Transverse colon (tissue), 4 donors: ENCODE results near the gene SNX12. TPM values are rescaled to one million over a fixed set of nuclear protein-coding genes. Genes with fewer than 3 reads are reported as not detected.

Experiments used
- DNase-seq: peaks from one replicate; pipeline ENCODE4 v3.0.0-alpha.2; 2019
- H3K27ac ChIP-seq, 4 donors: fragments of 200-600 bp; sonication (generic); 2 replicates each; pipeline ENCODE4 v1.5.1; 2016 to 2018; ENCODE audit warnings: inconsistent platforms in 4 of 4
- H3K27me3 ChIP-seq: fragments of 200-600 bp; sonication (generic); 2 replicates; pipeline ENCODE4 v1.5.1; 2017; ENCODE audit warnings: inconsistent platforms
- H3K36me3 ChIP-seq, 4 donors: fragments of 200-600 bp; sonication (generic); 2 replicates each; pipeline ENCODE4 v1.5.1; 2017 to 2019; ENCODE audit warnings: inconsistent platforms in 4 of 4
- H3K4me1 ChIP-seq, 4 donors: fragments of 200-600 bp; sonication (generic); 2 replicates each; pipeline ENCODE4 v1.5.1; 2017 to 2020; ENCODE audit warnings: inconsistent platforms in 4 of 4
- H3K4me3 ChIP-seq, 4 donors: fragments of 200-600 bp; sonication (generic); 1 replicate in 1 of 4; 2 replicates in 3 of 4; pipeline versions ENCODE4 v1.5.1 to v1.6.1; 2017 to 2019; ENCODE audit warnings: inconsistent platforms in 4 of 4
- H3K9me3 ChIP-seq, 2 donors: fragments of 200-600 bp; sonication (generic); 2 replicates each; pipeline ENCODE4 v1.5.1; 2017 to 2019; ENCODE audit warnings: inconsistent platforms in 2 of 2
- EP300 ChIP-seq: sonication (generic); formaldehyde crosslinking; IDR thresholded peaks from one replicate; pipeline ENCODE4 v1.6.1; 2017; ENCODE audit warnings: antibody characterized with exemption, low read depth
- POLR2A ChIP-seq: fragments of 450-650 bp; IDR thresholded peaks from one replicate; pipeline ENCODE4 v1.6.1; 2016; ENCODE audit warnings: antibody characterized with exemption, mild to moderate bottlenecking, moderate library complexity
- POLR2AphosphoS5 ChIP-seq, 3 donors: sonication (generic); formaldehyde crosslinking; IDR thresholded peaks; one replicate each; pipeline ENCODE4 v1.6.1; 2016; ENCODE audit warnings: antibody characterized with exemption in 3 of 3
- WGBS, 2 donors: methylation state at CpG; one replicate each; pipeline ENCODE4 v1.1.5; 2018; ENCODE audit warnings: low coverage in 1 of 2; 5-methylcytosine and 5-hydroxymethylcytosine counted together
- in situ Hi-C, 4 donors: fragments of 200-750 bp; cut with MboI; loops; one replicate each; pipeline versions ENCODE4 v1.15.0 to v1.15.1; 2017; ENCODE audit warnings: low sequenced_read_pairs in 3 of 4, low pct_ligation_motif_present in 1 of 4, low pct_unique_long_range_greater_than_20kb in 1 of 4
- intact Hi-C: fragments of 100-400 bp; cut with DNase I; formaldehyde crosslinking; loops from one replicate; pipeline ENCODE4 v1.15.1; 2023; ENCODE audit warnings: low total_unique reads
- total RNA-seq, 4 donors: library from RNA; depleted of rRNA; stranded (reverse); fragments of >200 nt; gene quantifications; one replicate each; pipeline ENCODE4 v1.1.0, GENCODE V29; 2016
- TF ChIP-seq, protein P1 (sequence below), 5 experiments: fragments of 200-600 bp in 3 of 5; fragments of 450-650 bp in 2 of 5; sonication (generic) in 3 of 5; IDR thresholded peaks; 1 replicate in 2 of 5; 2 replicates in 3 of 5; pipeline ENCODE4 v1.5.1; 2016 to 2017; ENCODE audit warnings: antibody characterized with exemption in 5 of 5, inconsistent platforms in 3 of 5, mild to moderate bottlenecking in 2 of 5, moderate library complexity in 1 of 5

SNX12 gene
- total RNA-seq, 4 donors from 2014 or later, result 16.8 to 69.5 (median 35.0) TPM

GRCh38 chrX:71106427-71106826 lies 38.3 kb upstream of the SNX12 start, which contains the start of gene CXorf65:
TSS of gene CXorf65 (minus strand) at chrX:71106740. CDS start at chrX:71106556, 184 bp downstream.
- Histone ChIP-seq H3K27me3 (no peaks in the 10 kb centered on the region), H3K4me3 (no peak within 1 kb of the TSS), H3K36me3 (no peaks in the 10 kb centered on the region), H3K4me1 (peaks cover 7 to 12% (median 8%) of the 10 kb centered on the region in 4 donors), H3K9me3 (no peaks in the 10 kb centered on the region), H3K27ac (no peak within 1 kb of the TSS)
- 79% methylated on average over 1 of the region's 1 CpG; no CpG with 5 or more reads in 1 of the 2 donors for WGBS, 2 donors
- no peak for DNase-seq
- TF ChIP-seq POLR2AphosphoS5 (IDR thresholded peaks at IDR 0.05), result no peak
- no peak for TF ChIP-seq EP300
- no peak for TF ChIP-seq POLR2A
- TF ChIP-seq, protein P1, sequence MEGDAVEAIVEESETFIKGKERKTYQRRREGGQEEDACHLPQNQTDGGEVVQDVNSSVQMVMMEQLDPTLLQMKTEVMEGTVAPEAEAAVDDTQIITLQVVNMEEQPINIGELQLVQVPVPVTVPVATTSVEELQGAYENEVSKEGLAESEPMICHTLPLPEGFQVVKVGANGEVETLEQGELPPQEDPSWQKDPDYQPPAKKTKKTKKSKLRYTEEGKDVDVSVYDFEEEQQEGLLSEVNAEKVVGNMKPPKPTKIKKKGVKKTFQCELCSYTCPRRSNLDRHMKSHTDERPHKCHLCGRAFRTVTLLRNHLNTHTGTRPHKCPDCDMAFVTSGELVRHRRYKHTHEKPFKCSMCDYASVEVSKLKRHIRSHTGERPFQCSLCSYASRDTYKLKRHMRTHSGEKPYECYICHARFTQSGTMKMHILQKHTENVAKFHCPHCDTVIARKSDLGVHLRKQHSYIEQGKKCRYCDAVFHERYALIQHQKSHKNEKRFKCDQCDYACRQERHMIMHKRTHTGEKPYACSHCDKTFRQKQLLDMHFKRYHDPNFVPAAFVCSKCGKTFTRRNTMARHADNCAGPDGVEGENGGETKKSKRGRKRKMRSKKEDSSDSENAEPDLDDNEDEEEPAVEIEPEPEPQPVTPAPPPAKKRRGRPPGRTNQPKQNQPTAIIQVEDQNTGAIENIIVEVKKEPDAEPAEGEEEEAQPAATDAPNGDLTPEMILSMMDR (IDR thresholded peaks at IDR 0.05), result no peak
- intact Hi-C loops (no loop called here), in situ Hi-C loops (no loop called here)

DNA sequence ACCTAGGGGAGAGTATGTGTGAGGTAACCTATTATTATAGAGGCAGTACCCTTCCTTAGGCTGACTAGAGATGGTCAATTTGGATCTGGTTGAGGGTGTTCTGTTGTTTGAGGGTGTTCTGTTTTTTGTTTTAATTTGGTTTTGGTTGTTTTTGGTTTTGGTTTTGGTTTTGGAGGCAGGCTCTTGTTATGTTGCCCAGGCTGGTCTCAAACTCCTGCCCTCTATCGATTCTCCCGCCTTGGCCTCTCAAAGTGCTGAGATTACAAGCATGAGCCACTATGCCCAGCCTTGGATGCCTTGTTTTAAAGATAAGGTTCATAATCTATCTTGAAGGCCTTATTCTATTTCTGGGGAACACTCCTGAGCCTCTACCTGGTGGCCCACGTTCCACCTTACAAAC lies 37.5 kb upstream of the SNX12 start:
- no peaks in the 10 kb centered on the region for H3K9me3 ChIP-seq
- no peak for DNase-seq
- WGBS, 2 donors, result 97 to 100% methylated on average over 2 to 3 of the region's 3 CpGs
- no peak for TF ChIP-seq POLR2A
- TF ChIP-seq POLR2AphosphoS5 (IDR thresholded peaks at IDR 0.05), result no peak
- no peak for TF ChIP-seq EP300
- TF ChIP-seq, protein P1 (IDR thresholded peaks at IDR 0.05), result no peak
- in situ Hi-C loops (no loop called here), intact Hi-C loops (no loop called here)
- no peaks in the 10 kb centered on the region for H3K36me3 ChIP-seq
- no peak overlapping the region for H3K27ac ChIP-seq
- H3K4me1 ChIP-seq, result peaks cover 7 to 12% (median 8%) of the 10 kb centered on the region in 4 donors
- no peaks in the 10 kb centered on the region for H3K27me3 ChIP-seq
- H3K4me3 ChIP-seq, result no peak overlapping the region

- in situ Hi-C loops, result no loop called here
- intact Hi-C loops, result no loop called here
- no peak overlapping the region for H3K4me3 ChIP-seq
- no peaks in the 10 kb centered on the region for H3K27me3 ChIP-seq
- TF ChIP-seq POLR2AphosphoS5 (IDR thresholded peaks at IDR 0.05) (no peak), POLR2A (no peak), EP300 (no peak)
- TF ChIP-seq, protein P1 (IDR thresholded peaks at IDR 0.05), result no peak
- H3K27ac ChIP-seq, result peak overlapping the region; percentile 31 to 65 (median 45)
- H3K36me3 ChIP-seq, result no peaks in the 10 kb centered on the region
- peaks cover 7 to 12% (median 9%) of the 10 kb centered on the region in 4 donors for H3K4me1 ChIP-seq
- WGBS, 2 donors, result 17 to 41% methylated on average over 1 to 9 of the region's 10 CpGs
- H3K9me3 ChIP-seq, result no peaks in the 10 kb centered on the region
- DNase-seq, result peak; percentile 53
Observed at GRCh38 chrX:71103110-71103983, 35.2 kb upstream of the SNX12 start.

DNA sequence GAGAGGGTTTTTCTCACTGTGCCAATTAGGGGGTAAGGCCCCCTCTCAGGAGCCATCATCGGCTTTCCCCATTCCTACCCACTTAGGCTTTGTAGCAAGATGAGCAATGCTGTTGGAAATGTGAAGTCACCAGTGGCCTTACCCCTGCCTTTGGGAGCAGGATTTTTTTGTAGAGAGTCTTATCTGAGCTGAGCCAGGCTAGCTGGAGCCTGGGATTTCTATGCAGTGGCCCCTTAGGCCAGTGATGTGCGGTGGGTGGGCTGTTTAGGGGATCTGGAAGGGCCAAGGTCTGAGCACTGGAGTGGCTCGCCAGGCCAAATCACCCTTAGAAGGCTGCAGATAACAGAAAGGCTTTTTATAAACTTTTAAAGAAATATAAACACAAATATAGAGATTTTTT lies 34.2 kb upstream of the SNX12 start:
- Histone ChIP-seq H3K27ac (no peak overlapping the region), H3K4me3 (no peak overlapping the region), H3K36me3 (no peaks in the 10 kb centered on the region), H3K27me3 (no peaks in the 10 kb centered on the region), H3K4me1 (peaks cover 8 to 17% (median 14%) of the 10 kb centered on the region in 4 donors), H3K9me3 (no peaks in the 10 kb centered on the region)
- WGBS, 2 donors, result 55% methylated on average over 3 of the region's 3 CpGs; no CpG with 5 or more reads in 1 of the 2 donors
- TF ChIP-seq POLR2A (no peak), EP300 (no peak), POLR2AphosphoS5 (IDR thresholded peaks at IDR 0.05) (no peak)
- TF ChIP-seq, protein P1 (IDR thresholded peaks at IDR 0.05), result no peak
- DNase-seq, result no peak
- in situ Hi-C loops (no loop called here), intact Hi-C loops (no loop called here)
